ENCODE data around the gene ACAP2. TPM values are rescaled to one million over a fixed set of nuclear protein-coding genes. Genes with fewer than 3 reads are reported as not detected.

The ACAP2 gene
- total RNA-seq, 1 experiment from 2014 or later, result 42.0 TPM

DNA sequence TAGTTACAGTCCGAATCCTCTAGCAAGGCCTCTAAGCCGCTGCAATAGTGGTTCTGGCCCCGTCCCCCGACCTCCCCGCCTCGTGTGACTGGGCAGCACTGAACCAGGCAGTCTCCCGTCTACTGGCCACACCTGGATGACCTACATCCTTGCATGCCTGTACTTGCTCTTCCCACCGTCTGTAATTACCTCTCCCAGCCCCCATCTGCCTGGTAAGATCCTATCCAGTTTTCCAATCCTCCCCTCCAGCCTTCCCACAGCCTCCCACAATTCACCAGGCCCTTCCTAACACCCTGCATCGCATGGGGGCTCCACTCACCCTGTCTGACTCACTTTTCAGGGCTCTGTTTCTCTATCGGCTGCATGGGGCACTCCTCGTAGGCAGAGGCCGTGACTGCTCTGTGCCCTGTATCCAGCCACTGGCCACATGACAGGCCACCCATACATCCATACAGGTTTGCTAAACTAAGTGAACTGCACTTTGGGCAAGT, 204.7 kb downstream of the ACAP2 start:
- ChIA-PET POLR2A (no interaction called here), CTCF (interaction anchor here (0.6 to 0.7 kb wide), 2 partner anchors 14 to 51 kb away, joined by 3 read pairs; no protein-coding TSS in a partner anchor)
- H3K27me3 Mint-ChIP-seq (ENCODE audit: low read depth), result no peaks in the 10 kb centered on the region; the same call in 1 of the 2 replicates
- H3K27ac Mint-ChIP-seq, result peak overlapping the region; percentile 29
- H3K4me3 Mint-ChIP-seq, result no peak overlapping the region
- DNase-seq (ENCODE audit: low spot score) (no peak), ATAC-seq (no peak)
- TF ChIP-seq, protein P1, sequence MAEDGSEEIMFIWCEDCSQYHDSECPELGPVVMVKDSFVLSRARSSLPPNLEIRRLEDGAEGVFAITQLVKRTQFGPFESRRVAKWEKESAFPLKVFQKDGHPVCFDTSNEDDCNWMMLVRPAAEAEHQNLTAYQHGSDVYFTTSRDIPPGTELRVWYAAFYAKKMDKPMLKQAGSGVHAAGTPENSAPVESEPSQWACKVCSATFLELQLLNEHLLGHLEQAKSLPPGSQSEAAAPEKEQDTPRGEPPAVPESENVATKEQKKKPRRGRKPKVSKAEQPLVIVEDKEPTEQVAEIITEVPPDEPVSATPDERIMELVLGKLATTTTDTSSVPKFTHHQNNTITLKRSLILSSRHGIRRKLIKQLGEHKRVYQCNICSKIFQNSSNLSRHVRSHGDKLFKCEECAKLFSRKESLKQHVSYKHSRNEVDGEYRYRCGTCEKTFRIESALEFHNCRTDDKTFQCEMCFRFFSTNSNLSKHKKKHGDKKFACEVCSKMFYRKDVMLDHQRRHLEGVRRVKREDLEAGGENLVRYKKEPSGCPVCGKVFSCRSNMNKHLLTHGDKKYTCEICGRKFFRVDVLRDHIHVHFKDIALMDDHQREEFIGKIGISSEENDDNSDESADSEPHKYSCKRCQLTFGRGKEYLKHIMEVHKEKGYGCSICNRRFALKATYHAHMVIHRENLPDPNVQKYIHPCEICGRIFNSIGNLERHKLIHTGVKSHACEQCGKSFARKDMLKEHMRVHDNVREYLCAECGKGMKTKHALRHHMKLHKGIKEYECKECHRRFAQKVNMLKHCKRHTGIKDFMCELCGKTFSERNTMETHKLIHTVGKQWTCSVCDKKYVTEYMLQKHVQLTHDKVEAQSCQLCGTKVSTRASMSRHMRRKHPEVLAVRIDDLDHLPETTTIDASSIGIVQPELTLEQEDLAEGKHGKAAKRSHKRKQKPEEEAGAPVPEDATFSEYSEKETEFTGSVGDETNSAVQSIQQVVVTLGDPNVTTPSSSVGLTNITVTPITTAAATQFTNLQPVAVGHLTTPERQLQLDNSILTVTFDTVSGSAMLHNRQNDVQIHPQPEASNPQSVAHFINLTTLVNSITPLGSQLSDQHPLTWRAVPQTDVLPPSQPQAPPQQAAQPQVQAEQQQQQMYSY (CRISPR knock-in tag; IDR thresholded peaks at IDR 0.05), result 0 out of 2 replicates have a peak, but pooled peaks have one; percentile 21
- no peak for TF ChIP-seq MXD4 (CRISPR knock-in tag; IDR thresholded peaks at IDR 0.05; ENCODE audit: borderline replicate concordance)
- peaks cover 39% of the 10 kb centered on the region for H3K36me3 Mint-ChIP-seq
- peaks cover 35% of the 10 kb centered on the region for H3K4me1 Mint-ChIP-seq
- peaks cover 28% of the 10 kb centered on the region for H3K9me3 Mint-ChIP-seq

DNA sequence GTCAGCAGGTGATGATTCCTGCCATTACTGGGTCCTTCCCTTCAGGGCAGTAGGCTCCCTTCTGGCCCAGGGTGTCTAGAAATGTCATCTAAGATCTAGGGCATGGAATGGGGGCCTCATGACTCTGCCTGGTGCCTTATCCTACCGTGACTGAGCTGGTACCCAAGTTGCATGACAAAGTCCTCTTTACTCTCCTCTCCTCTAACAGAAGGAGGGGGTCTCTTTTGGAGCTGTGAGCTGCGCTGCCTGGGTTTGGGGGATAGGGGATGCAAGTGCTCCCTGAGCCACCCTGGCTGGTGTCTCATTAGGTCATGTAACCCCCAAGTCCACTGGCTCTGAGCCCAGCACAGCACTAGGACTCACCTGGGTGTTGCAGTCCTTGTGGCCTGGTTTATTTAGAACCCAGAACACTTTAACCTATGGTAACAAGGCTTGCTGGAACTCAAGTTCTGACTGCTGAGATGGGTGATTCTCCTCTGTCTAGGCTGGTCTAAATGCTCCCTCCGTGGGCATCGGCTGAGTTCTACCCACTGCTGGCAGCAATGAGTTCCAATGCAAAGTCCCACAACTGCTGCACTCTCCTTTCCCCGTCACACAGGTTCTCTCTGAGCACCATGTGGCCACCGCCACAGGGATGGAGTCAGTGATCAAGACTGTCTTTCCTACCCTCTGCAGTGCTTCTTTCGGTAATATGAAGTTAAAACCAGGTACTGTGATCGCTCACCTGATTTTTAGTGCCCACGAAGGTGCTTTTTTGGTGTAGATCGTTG, 205.8 kb downstream of the ACAP2 start:
- H3K4me3 Mint-ChIP-seq, result no peak overlapping the region
- no peak overlapping the region for H3K27ac Mint-ChIP-seq
- DNase-seq (ENCODE audit: low spot score) (no peak), ATAC-seq (no peak)
- H3K9me3 Mint-ChIP-seq, result peaks cover 37% of the 10 kb centered on the region
- TF ChIP-seq FOXJ3 (CRISPR knock-in tag; IDR thresholded peaks at IDR 0.05; ENCODE audit: borderline replicate concordance) (no peak), ETV6 (CRISPR knock-in tag; IDR thresholded peaks at IDR 0.05) (no peak), ZNF263 (CRISPR knock-in tag; IDR thresholded peaks at IDR 0.05; ENCODE audit: low read depth) (no peak), ATF6 (CRISPR knock-in tag; IDR thresholded peaks at IDR 0.05) (no peak), NR1H2 (CRISPR knock-in tag; IDR thresholded peaks at IDR 0.05) (no peak), E2F1 (CRISPR knock-in tag; IDR thresholded peaks at IDR 0.05) (no peak), FOXK1 (CRISPR knock-in tag; IDR thresholded peaks at IDR 0.05) (no peak), NFATC4 (CRISPR knock-in tag; IDR thresholded peaks at IDR 0.05) (no peak)
- POLR2A ChIA-PET, result no interaction called here
- H3K36me3 Mint-ChIP-seq, result peaks cover 42% of the 10 kb centered on the region
- peaks cover 27% of the 10 kb centered on the region for H3K4me1 Mint-ChIP-seq
- CTCF ChIA-PET, result interaction anchor here (1.2 kb wide), 1 partner anchor 10 kb away, joined by 4 read pairs; no protein-coding TSS in a partner anchor
- H3K27me3 Mint-ChIP-seq (ENCODE audit: low read depth), result no peaks in the 10 kb centered on the region; the same call in 1 of the 2 replicates

DNA sequence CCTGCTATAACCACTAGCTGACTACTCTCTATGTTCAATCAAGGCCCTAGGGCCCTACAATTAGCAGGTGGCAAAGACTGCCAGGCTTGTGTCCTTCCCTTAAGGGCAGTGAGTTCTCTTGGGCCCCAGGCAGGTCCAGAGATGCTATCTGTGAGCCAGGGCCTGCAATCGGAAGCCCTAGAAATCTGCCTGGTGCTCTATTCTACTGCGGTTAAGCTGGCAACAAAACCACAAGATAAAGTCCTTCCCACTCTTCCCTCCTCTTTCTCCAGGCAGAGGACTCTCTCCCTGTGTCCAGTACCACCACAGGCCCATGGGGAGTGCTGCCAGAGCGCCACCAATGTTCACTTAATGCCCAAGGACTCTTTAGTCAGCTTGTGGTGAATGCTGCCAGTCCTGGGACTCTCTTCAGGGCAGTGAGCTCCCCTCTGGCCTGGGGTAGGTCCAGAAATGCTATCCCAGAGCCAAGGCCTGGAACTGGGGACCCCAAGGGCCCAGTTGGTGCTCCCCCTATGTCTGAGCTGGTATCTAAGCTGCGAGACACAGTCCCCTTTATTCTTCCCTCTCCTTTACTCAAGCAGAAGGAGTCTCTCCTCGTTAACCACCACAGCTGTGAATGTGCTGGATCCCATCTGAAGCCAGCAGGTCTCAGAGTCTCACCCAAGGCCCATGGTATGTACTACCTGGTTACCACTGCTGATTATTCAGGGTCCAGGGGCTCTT, 206.6 kb downstream of the ACAP2 start:
- CTCF ChIA-PET, result interaction anchor here (1.2 kb wide), 1 partner anchor 9 kb away, joined by 4 read pairs; no protein-coding TSS in a partner anchor
- no peak for ATAC-seq
- no peak for TF ChIP-seq AFF4 (CRISPR knock-in tag; IDR thresholded peaks at IDR 0.05; ENCODE audit: borderline replicate concordance)
- TF ChIP-seq JUN (CRISPR knock-in tag; IDR thresholded peaks at IDR 0.05), result no peak
- no peak for TF ChIP-seq CBFB (CRISPR knock-in tag; IDR thresholded peaks at IDR 0.05; ENCODE audit: low read depth)
- Mint-ChIP-seq H3K9me3 (peaks cover 42% of the 10 kb centered on the region), H3K36me3 (peaks cover 42% of the 10 kb centered on the region), H3K27ac (no peak overlapping the region), H3K4me1 (peaks cover 21% of the 10 kb centered on the region), H3K4me3 (no peak overlapping the region), H3K27me3 (ENCODE audit: low read depth) (no peaks in the 10 kb centered on the region; the same call in 1 of the 2 replicates)
- POLR2A ChIA-PET, result no interaction called here
- DNase-seq (ENCODE audit: low spot score), result no peak
